Measurements from ENCODE around the gene TUBGCP3.

The TUBGCP3 gene

GRCh38 chr13:112587212-112587763 lies 665 bp downstream of the TUBGCP3 start:
- DNase-seq (ENCODE audit: low read depth): peak; percentile 85
- H3K4me3 ChIP-seq (replicated peaks; ENCODE audit: low read depth, low read length): peak overlapping the region; percentile 92
- TF ChIP-seq, protein P1, sequence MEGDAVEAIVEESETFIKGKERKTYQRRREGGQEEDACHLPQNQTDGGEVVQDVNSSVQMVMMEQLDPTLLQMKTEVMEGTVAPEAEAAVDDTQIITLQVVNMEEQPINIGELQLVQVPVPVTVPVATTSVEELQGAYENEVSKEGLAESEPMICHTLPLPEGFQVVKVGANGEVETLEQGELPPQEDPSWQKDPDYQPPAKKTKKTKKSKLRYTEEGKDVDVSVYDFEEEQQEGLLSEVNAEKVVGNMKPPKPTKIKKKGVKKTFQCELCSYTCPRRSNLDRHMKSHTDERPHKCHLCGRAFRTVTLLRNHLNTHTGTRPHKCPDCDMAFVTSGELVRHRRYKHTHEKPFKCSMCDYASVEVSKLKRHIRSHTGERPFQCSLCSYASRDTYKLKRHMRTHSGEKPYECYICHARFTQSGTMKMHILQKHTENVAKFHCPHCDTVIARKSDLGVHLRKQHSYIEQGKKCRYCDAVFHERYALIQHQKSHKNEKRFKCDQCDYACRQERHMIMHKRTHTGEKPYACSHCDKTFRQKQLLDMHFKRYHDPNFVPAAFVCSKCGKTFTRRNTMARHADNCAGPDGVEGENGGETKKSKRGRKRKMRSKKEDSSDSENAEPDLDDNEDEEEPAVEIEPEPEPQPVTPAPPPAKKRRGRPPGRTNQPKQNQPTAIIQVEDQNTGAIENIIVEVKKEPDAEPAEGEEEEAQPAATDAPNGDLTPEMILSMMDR (IDR thresholded peaks at IDR 0.05; ENCODE audit: low read length, missing control alignments): no peak

DNA sequence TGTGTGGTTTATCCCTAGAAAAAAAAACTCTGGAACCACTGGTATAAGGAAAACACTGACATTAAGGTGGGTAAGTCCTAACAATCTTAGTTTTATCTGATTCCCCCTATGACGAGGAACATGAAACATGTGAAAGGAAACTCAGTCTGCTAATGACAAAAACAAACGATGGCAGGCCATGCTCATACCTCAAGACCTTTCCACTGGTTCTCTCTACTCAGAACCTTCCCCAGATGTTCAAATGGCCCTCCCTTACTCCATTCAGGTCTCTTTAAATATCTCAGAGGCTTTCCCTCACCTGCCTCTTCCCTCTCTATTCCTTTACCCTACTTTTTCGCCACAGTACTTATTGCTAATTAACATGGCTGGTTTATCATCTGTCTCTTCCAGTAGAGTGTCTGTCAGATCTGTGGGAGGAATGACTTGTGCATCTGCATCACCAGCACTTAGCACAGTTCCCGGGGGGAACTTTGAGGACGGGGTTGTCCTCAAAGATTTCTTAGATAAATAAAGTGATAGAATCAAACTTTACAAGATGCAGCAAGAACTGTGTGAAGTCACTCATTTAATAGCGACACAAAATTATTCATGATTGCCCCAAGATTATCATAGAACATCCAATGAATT lies 1.5 kb downstream of the TUBGCP3 start:
- TF ChIP-seq, protein P1 (IDR thresholded peaks at IDR 0.05; ENCODE audit: low read length, missing control alignments): no peak
- peak overlapping the region; percentile 92 for H3K4me3 ChIP-seq (replicated peaks; ENCODE audit: low read depth, low read length)
- DNase-seq (ENCODE audit: low read depth): no peak

DNA sequence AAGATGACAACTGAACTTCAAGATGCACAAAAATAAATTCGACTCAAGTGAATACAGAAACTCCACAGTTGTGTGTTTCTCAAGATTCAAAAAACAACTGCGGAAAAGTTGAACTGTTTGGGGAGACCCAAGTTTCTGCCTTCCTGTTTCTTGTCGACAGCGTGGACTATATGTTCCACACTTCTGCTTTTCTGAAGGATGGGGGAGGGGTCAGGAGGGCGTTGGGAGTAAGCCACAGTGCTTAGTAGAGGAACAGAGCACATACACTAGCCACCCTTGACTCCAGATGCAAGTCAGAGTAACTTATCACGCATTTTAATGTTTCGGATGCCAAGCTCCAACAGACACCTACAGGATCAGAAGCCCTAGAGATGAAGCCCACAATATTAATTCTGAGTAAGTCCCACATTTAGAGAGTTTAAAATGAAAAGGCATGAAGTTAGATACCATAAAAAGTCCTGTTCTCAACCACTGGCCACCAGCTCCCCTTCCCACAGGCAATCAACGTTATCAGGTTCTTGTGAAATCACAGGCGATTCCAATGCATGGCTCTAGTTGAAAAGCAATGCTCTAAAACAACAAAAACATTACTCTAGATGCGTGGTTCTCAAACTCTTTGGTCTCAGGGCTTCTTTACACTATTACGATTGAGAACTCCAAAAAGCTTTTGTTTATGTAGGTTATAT lies 4.2 kb downstream of the TUBGCP3 start:
- TF ChIP-seq, protein P1 (IDR thresholded peaks at IDR 0.05; ENCODE audit: low read length, missing control alignments): no peak
- H3K4me3 ChIP-seq (replicated peaks; ENCODE audit: low read depth, low read length): no peak overlapping the region
- DNase-seq (ENCODE audit: low read depth): no peak

GRCh38 chr13:112582263-112582662 lies 5.7 kb downstream of the TUBGCP3 start:
- H3K4me3 ChIP-seq (replicated peaks; ENCODE audit: low read depth, low read length): no peak overlapping the region
- no peak for DNase-seq (ENCODE audit: low read depth)
- TF ChIP-seq, protein P1 (IDR thresholded peaks at IDR 0.05; ENCODE audit: low read length, missing control alignments): no peak

GRCh38 chr13:112580912-112581311 lies 7.0 kb downstream of the TUBGCP3 start:
- no peak overlapping the region for H3K4me3 ChIP-seq (replicated peaks; ENCODE audit: low read depth, low read length)
- TF ChIP-seq, protein P1 (IDR thresholded peaks at IDR 0.05; ENCODE audit: low read length, missing control alignments): no peak
- DNase-seq (ENCODE audit: low read depth): no peak

DNA sequence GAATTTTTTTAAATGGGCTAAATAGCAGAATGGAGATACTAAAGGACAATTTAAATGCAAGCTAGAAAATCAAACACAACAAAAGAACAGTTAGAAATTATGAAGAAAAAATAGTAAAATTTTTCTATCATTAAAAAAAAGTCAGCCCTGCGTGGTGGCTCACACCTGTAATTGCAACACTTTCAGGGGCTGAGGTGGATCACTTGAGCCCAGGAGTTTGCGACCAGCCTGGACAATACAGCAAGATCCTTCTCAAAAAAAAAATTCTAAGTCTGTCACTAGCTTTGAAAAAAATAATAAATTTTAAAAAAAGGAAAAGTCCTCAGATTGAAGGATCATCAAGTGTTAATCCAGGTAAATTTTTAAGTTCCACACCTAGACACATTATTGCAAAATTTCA lies 7.7 kb downstream of the TUBGCP3 start:
- H3K4me3 ChIP-seq (replicated peaks; ENCODE audit: low read depth, low read length): no peak overlapping the region
- DNase-seq (ENCODE audit: low read depth): no peak
- TF ChIP-seq, protein P1 (IDR thresholded peaks at IDR 0.05; ENCODE audit: low read length, missing control alignments): no peak
